Panc1 (cell line): ENCODE results near the gene RTL1. TPM values are rescaled to one million over a fixed set of nuclear protein-coding genes. Genes with fewer than 3 reads are reported as not detected.

Experiments
- ATAC-seq: fragments of 200-7000 bp; cut with Tn5 transposase; 2 replicates; pipeline ENCODE4 v1.9.1; 2020; ENCODE audit warnings: mild to moderate bottlenecking, moderate library complexity
- BruUV-seq: library from RNA; stranded (reverse); fragments of 400-500 nt; replicated peaks from 2 replicates; lab custom pipeline; 2021; lab: Mats Ljungman, UMichigan
- CTCF ChIA-PET: fragments of 300-600 bp; sonication (Branson Sonifier 250); formaldehyde crosslinking; loops from one replicate; lab custom pipeline; 2022; ENCODE audit warnings: antibody characterized with exemption; lab: Charles Lee
- POLR2A ChIA-PET: fragments of 300-600 bp; sonication (Branson Sonifier 250); formaldehyde crosslinking; loops from one replicate; lab custom pipeline; 2022; ENCODE audit warnings: antibody characterized with exemption; lab: Charles Lee
- DNase-seq: peaks from one replicate; pipeline ENCODE4 v3.0.0-alpha.2; 2010; ENCODE audit warnings: low read depth, low spot score
- H3K27ac ChIP-seq: 2 replicates; pipeline ENCODE4 v1.5.1; 2011; ENCODE audit warnings: mild to moderate bottlenecking, low read length, inconsistent platforms
- H3K27me3 ChIP-seq: fragments of 200-500 bp; sonication (Bioruptor generic); 2 replicates; pipeline ENCODE4 v1.6.0; 2014; ENCODE audit warnings: low read length, inconsistent platforms; ENCODE audit not compliant: control insufficient read depth, insufficient read depth
- H3K36me3 ChIP-seq: fragments of 200-500 bp; sonication (Bioruptor generic); 2 replicates; pipeline ENCODE4 v1.5.1; 2014; ENCODE audit warnings: inconsistent platforms, mild to moderate bottlenecking, low read length, moderate library complexity; ENCODE audit not compliant: control insufficient read depth, insufficient read depth
- H3K4me1 ChIP-seq: 2 replicates; pipeline ENCODE4 v1.5.1; 2011; ENCODE audit warnings: inconsistent platforms, mild to moderate bottlenecking, low read length, moderate library complexity; ENCODE audit not compliant: control insufficient read depth, insufficient read depth
- H3K4me3 ChIP-seq, 2 experiments: 2 replicates each; pipeline ENCODE4 v1.5.1; 2011 to 2012; ENCODE audit warnings: low read depth in 2 of 2, low read length in 2 of 2, mild to moderate bottlenecking in 2 of 2, inconsistent platforms in 1 of 2, moderate library complexity in 1 of 2
- H3K9me3 ChIP-seq: fragments of 200-500 bp; sonication (Bioruptor generic); 2 replicates; pipeline ENCODE4 v1.5.1; 2014; ENCODE audit warnings: low read depth, mild to moderate bottlenecking, inconsistent platforms, low read length, moderate library complexity; ENCODE audit not compliant: control insufficient read depth, insufficient read depth
- CTCF ChIP-seq: fragments of 450-650 bp; IDR thresholded peaks from 2 replicates; pipeline ENCODE4 v1.5.1; 2017; ENCODE audit warnings: mild to moderate bottlenecking
- POLR2AphosphoS5 ChIP-seq: IDR thresholded peaks from 2 replicates; pipeline ENCODE4 v1.6.1; 2012; ENCODE audit warnings: mild to moderate bottlenecking, low read depth, low read length, moderate library complexity
- REST ChIP-seq, 2 experiments: IDR thresholded peaks; 2 replicates each; pipeline ENCODE4 v1.6.1; 2011 to 2012; ENCODE audit warnings: low read depth in 2 of 2, control low read depth in 1 of 2, low read length in 1 of 2, mild to moderate bottlenecking in 1 of 2, moderate library complexity in 1 of 2; ENCODE audit not compliant: insufficient read depth in 1 of 2
- SIN3A ChIP-seq: IDR thresholded peaks from 2 replicates; pipeline ENCODE4 v1.6.1; 2012; ENCODE audit warnings: low read depth, mild to moderate bottlenecking, low read length, moderate library complexity, borderline replicate concordance; ENCODE audit not compliant: insufficient read depth
- TCF7L2 ChIP-seq: IDR thresholded peaks from 2 replicates; pipeline ENCODE4 v1.6.1; 2011; ENCODE audit warnings: mild to moderate bottlenecking, low read depth, low read length, inconsistent platforms
- in situ Hi-C: cut with HindIII; loops from 2 replicates; pipeline ENCODE4 v1.10.0; 2016; ENCODE audit warnings: low sequenced_read_pairs, low pct_unique_long_range_greater_than_20kb
- intact Hi-C: fragments of 100-400 bp; cut with micrococcal nuclease; formaldehyde crosslinking; loops from one replicate; pipeline ENCODE4 v1.10.0; 2022; ENCODE audit not compliant: unreplicated experiment
- total RNA-seq: library from RNA; stranded (reverse); gene quantifications from one replicate; pipeline ENCODE4 v1.2.1, GENCODE V29; 2021; ENCODE audit not compliant: unreplicated experiment

RTL1 gene
- total RNA-seq, 1 experiment from 2014 or later = not detected

- intact Hi-C loops (no loop called here), in situ Hi-C loops (no loop called here)
- no peaks in the 10 kb centered on the region for H3K27me3 ChIP-seq
- H3K36me3 ChIP-seq = no peaks in the 10 kb centered on the region
- no peaks in the 10 kb centered on the region for H3K9me3 ChIP-seq
- CTCF ChIA-PET = no interaction called here
- no TSS peak for BruUV-seq
- no peak for DNase-seq
- no peak for ATAC-seq
- TF ChIP-seq REST (IDR thresholded peaks at IDR 0.05; ENCODE audit: insufficient read depth in 1 of 2, low read depth in 2 of 2, low read length in 1 of 2) (no peak), TCF7L2 (no peak), CTCF (no peak), POLR2AphosphoS5 (no peak), SIN3A (no peak)
- no peak overlapping the region for H3K4me3 ChIP-seq
- H3K4me1 ChIP-seq = no peaks in the 10 kb centered on the region
- H3K27ac ChIP-seq = no peak overlapping the region
- POLR2A ChIA-PET = no interaction called here
Observed at GRCh38 chr14:100842799-100843198, 60.7 kb downstream of the RTL1 start.

DNA sequence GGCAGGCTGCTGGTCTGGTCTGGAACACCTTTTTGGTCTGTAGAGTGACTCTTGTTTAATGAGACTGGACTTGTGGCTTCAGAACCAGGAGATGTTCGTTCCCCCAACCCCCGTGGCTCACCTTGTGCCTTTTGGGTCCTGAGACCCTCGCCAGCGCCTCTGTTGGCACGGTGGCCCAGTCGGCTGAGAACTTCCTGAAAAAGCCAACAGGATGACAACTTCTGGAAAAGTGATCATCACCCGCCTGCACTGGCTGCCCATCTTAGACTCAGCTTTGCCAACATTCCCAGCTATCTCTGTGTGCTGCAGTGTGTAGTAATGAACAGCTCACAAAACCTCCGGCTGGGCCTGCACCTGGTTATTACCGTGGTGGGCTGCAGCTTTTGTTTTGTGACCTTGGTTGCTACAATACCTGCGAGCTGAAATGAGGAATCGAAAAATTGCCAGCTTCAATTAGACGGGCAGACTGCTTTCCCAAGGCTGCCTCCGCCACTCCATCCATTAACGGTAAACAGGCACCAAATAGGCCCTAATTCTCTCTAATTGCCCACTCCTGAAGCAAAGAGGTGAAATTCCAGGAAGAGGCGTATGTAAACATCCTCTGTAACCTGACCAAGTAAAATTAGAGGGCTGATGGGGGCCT lies 61.6 kb downstream of the RTL1 start:
- no peaks in the 10 kb centered on the region for H3K4me1 ChIP-seq
- ChIA-PET POLR2A (no interaction called here), CTCF (interaction anchor here (0.7 kb wide), 1 partner anchor 393 kb away, joined by 3 read pairs; no protein-coding TSS in a partner anchor)
- intact Hi-C loops (no loop called here), in situ Hi-C loops (no loop called here)
- H3K27me3 ChIP-seq = no peaks in the 10 kb centered on the region
- DNase-seq (no peak), ATAC-seq (no peak)
- no peaks in the 10 kb centered on the region for H3K9me3 ChIP-seq
- no peaks in the 10 kb centered on the region for H3K36me3 ChIP-seq
- no peak for TF ChIP-seq POLR2AphosphoS5
- no peak for TF ChIP-seq TCF7L2
- no peak for TF ChIP-seq REST (IDR thresholded peaks at IDR 0.05; ENCODE audit: insufficient read depth in 1 of 2, low read depth in 2 of 2, low read length in 1 of 2)
- no peak for TF ChIP-seq CTCF
- H3K27ac ChIP-seq = no peak overlapping the region
- H3K4me3 ChIP-seq = no peak overlapping the region
- BruUV-seq = no TSS peak
